Testis (tissue), 2 donors: ENCODE measurements around the gene PARM1.

ENCODE experiments used
- CTCF ChIP-seq, 3 experiments: fragments of 450-650 bp in 2 of 3; fragments of 200-600 bp in 1 of 3; sonication (generic) in 1 of 3; IDR thresholded peaks; one replicate each; pipeline ENCODE4 v1.5.1; 2016 to 2019; ENCODE audit warnings: antibody characterized with exemption in 3 of 3, mild to moderate bottlenecking in 2 of 3, moderate library complexity in 1 of 3
- POLR2A ChIP-seq: fragments of 450-650 bp; IDR thresholded peaks from one replicate; pipeline ENCODE4 v1.6.1; 2017; ENCODE audit warnings: antibody characterized with exemption, mild to moderate bottlenecking, moderate library complexity

DNA sequence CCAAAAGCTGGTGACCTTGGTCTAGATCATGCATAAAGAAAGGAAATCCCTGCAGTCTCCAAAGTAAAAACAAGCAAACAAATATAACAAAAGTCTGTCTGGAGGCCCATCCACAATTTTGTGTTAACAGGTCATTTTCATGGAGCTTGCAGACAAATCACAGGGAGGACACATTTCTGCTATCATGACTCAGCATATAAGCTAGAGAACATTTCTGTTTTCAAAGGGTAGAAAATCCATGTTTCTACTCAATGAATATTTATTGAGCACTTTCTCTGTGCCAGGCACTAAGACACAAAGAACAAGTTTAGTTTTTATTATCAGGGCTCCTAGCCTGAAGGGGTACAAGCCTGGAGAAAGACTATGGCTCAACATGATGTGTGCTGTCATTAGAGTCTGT is 71.1 kb downstream of the PARM1 start:
- no peak for TF ChIP-seq CTCF (IDR thresholded peaks at IDR 0.05)
- no peak for TF ChIP-seq POLR2A
